ENCODE data around the gene PITRM1.

DNA sequence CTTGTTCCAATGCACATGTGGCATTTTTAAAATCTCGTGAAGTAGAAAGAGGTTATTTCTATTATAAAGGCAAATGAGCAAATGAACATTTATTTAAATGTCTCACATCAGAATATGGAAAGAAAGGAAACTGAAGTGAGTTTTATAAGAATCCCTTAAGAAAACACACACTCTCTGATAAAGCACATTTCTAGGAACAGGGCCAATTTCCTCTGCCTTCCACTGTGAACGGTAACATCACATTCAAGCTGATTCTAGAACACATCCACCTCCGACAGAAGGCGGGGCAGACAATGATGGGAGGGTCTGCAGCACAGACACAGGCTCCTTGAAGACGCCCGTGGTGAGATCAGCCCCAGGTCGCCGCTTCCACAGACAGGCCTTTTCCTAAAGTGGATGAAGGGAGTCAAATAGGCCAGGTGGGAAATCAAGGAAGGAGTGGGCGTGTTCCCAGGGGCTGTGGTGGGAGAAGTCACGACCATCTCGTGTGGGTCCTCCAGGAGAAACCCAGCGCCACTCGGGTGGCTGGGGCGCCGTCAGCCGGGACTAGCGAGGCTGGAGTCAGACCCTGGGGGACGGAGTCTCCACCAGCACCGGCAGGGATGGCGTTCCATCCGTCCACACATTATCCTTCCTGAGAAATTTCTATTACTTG, 31.1 kb downstream of the PITRM1 start:
- TF ChIP-seq, protein P1, sequence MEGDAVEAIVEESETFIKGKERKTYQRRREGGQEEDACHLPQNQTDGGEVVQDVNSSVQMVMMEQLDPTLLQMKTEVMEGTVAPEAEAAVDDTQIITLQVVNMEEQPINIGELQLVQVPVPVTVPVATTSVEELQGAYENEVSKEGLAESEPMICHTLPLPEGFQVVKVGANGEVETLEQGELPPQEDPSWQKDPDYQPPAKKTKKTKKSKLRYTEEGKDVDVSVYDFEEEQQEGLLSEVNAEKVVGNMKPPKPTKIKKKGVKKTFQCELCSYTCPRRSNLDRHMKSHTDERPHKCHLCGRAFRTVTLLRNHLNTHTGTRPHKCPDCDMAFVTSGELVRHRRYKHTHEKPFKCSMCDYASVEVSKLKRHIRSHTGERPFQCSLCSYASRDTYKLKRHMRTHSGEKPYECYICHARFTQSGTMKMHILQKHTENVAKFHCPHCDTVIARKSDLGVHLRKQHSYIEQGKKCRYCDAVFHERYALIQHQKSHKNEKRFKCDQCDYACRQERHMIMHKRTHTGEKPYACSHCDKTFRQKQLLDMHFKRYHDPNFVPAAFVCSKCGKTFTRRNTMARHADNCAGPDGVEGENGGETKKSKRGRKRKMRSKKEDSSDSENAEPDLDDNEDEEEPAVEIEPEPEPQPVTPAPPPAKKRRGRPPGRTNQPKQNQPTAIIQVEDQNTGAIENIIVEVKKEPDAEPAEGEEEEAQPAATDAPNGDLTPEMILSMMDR (IDR thresholded peaks at IDR 0.05) = no peak
- TF ChIP-seq POLR2AphosphoS5 (IDR thresholded peaks at IDR 0.05) (no peak), EP300 (IDR thresholded peaks at IDR 0.05) (no peak), POLR2A (IDR thresholded peaks at IDR 0.05) (no peak)

Measured in gastroesophageal sphincter (tissue), 3 donors.